Measurements from ENCODE around the gene SSMEM1.

DNA sequence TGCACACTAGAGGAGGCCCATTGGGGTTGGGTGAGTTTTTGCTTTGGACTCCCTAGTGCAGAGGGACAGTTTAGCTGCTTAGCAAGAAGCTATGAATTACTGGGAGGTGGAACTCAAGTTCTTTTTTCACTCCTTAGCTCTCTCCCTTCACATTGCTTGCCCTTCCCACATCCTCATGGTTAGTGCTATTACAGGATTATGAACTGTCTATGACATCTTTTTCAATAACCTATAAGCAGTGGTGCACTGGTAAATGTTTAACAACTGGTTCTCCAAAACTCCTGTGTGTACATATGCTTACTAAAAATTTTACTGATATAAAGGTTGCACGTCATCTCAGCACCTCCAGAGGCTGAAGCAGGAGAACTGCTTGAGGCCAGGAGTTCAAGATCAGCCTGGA lies 6.2 kb downstream of the SSMEM1 start:
- TF ChIP-seq, protein P1, sequence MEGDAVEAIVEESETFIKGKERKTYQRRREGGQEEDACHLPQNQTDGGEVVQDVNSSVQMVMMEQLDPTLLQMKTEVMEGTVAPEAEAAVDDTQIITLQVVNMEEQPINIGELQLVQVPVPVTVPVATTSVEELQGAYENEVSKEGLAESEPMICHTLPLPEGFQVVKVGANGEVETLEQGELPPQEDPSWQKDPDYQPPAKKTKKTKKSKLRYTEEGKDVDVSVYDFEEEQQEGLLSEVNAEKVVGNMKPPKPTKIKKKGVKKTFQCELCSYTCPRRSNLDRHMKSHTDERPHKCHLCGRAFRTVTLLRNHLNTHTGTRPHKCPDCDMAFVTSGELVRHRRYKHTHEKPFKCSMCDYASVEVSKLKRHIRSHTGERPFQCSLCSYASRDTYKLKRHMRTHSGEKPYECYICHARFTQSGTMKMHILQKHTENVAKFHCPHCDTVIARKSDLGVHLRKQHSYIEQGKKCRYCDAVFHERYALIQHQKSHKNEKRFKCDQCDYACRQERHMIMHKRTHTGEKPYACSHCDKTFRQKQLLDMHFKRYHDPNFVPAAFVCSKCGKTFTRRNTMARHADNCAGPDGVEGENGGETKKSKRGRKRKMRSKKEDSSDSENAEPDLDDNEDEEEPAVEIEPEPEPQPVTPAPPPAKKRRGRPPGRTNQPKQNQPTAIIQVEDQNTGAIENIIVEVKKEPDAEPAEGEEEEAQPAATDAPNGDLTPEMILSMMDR (IDR thresholded peaks at IDR 0.05 in 8 of 11, conservative IDR thresholded peaks at IDR 0.05 in 3 of 11): no peak
- TF ChIP-seq POLR2AphosphoS5 (IDR thresholded peaks at IDR 0.05) (no peak), POLR2A (IDR thresholded peaks at IDR 0.05) (no peak)

All from spleen (tissue), 7 donors.